HG03060 (cell line): ENCODE measurements around the gene ARL6IP4.
A peak's percentile ranks its signal among the peaks of the same experiment; 100 is the strongest.
"Not testable (repeated sequence)": the region's sequence is repeated elsewhere in the genome, so short reads cannot be mapped to it uniquely, and the experiment has no call there.

Experiments used
- ATAC-seq: cut with Tn5 transposase; IDR thresholded peaks from one replicate; pipeline ENCODE4 v1.9.1; 2021; ENCODE audit warnings: low read depth, moderate number of reproducible peaks; ENCODE audit not compliant: unreplicated experiment

The ARL6IP4 gene

DNA sequence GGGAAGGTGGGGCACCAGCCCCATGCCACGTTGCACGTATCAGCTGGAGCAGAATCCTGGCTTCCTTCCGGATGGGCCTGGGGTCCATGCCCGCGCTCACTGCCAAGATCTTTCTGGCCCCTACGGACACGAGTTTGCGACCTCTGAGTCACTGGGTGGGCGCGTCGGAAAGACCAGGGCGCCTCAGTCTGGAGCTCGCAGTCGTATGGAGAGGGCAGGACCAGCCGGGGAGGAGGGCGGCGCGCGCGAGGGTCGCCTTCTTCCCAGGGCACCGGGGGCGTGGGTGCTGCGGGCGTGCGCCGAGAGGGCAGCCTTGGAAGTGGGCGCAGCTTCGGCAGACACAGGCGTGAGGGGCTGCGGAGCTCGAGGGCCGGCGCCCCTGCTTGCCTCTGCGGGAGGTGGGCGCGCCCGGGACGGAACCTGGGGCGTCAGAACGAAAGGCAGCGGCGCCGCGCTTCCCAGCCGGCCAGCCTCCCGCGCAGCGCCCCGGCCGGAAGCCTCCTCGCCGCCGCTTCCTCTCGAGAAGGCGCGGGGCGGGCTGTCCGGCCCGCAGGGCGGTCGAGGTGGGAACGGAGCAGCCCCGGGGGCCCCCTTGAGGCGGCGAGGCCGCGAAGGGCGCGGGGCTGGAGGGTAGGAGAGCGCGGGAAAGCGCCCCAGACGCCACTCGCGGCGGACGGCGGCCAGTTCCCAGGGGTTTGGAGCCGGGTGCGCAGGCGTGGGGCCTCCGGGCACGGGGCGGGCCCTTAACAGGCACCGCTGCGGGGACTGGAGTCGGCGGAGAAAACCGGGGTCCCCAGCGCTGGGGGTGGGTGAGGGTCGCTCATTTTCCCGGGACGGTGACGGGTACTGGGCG, at the start of gene ARL6IP4:
TSS of gene ARL6IP4 (plus strand) at position 499 of the 853 bp plus-strand sequence. CDS start 459 bp downstream, outside the sequence.
- no peak for ATAC-seq

DNA sequence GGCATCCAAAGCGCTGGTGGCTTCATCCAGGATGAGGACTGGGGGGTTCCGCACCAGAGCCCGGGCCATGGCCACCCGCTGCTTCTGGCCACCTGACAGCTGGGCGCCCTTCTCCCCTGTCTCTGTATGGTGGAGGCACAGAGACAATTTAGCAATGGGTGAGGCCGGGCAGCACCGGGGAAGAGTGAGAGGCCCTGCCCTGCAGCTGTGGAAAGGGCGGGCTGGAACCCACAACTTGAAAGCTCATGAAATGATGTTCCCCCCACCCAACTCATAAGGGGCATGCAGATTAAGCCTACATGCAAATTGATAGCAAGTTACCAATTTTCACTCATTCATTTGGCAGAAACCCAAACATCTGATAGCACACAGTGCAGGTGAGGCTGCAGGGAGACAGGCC, 48.3 kb upstream of the ARL6IP4 start:
- no peak for ATAC-seq

DNA sequence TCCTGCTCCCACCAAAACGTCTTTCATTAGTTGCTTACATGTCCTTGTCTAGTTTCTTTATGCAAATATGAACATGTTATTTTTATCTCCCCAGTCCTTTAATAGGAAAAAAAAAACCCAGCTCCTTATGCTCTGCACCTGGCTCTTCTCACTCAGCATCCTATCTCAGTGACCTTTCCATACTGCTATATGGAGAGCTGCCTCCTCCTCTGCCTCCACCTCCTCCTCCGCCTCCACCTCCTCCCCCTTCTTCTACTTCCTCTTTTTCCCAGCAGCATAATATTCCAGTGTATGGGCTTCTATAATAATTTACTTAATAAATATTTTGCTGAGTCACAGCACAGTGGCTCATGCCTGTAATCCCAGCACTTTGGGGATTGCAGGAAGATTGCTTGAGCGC, 45.8 kb upstream of the ARL6IP4 start:
- no peak for ATAC-seq

DNA sequence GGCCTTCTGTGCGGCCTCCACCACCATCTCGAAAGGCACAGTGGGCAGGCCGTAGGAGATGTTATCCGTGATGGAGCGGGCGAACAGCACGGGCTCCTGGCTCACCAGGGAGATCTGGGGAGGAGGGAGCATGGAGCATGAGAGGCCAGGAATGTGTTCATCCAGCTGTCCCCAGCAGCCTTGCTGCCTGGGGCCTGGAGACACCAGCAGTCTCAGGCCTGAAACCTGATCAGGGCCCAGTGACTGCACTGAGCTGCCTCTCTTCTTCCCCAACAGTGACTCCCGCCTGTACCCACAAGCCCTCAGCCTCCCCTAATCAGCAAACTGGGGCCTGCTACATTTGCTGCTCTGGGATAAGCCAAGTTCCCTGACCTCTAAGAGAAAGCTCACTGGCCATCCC, 45.2 kb upstream of the ARL6IP4 start:
- no peak for ATAC-seq

DNA sequence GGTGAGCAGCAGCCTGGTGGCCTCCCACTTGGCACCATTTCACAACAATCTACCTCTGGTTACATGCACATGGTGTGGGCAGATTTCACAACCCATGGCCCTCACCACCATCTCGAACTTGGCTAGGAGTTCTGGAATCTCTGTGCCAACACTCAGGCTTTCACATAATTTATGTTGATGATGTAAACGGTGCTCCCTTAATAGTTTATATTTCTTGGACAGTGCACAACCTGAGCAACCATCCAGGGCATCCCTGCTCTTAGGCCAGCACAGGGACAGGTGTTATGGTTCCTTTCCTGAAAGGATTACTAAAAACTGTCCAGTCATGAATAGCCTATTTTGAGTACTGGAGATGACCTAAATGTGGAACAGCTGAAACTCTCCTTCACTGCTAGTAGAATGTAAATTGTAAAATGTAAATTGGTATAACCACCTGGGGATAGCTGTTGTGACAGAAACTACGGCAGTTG, 42.8 kb upstream of the ARL6IP4 start:
- no peak for ATAC-seq

DNA sequence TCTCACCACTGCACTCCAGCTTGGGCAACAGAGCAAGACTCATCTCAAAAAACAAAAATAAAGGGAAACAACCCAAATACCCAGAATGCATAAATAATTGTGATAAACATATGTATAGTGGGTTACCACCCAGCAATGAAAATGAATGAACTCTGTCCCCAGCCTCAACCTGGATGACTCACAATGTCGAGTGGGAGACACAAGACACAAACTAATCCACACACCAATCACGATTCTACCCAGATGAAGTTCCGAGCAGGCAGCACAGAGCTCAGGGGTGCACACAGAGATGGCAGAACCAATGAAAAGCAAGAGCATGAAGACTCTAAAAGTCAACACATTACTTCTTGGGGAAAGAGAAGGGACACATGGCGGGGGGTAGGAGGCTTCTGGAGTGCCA, 41.4 kb upstream of the ARL6IP4 start:
- no peak for ATAC-seq

DNA sequence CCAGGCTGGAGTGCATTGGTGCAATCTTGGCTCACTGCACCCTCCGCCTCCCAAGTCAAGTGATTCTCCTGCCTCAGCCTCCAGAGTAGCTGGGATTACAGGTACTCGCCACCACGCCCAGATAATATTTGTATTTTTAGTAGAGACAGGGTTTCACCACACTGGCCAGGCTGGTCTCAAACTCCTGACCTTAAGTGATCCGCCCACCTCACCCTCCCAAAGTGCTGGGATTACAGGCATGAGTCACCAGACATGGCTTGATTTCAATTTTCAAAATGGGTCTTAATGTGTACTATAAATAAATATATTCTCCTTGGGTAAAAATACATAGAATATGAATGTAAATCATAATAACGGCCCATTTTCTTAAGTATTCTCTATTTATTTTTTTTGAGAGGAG, 39.1 kb upstream of the ARL6IP4 start:
- ATAC-seq: not testable (repeated sequence)

DNA sequence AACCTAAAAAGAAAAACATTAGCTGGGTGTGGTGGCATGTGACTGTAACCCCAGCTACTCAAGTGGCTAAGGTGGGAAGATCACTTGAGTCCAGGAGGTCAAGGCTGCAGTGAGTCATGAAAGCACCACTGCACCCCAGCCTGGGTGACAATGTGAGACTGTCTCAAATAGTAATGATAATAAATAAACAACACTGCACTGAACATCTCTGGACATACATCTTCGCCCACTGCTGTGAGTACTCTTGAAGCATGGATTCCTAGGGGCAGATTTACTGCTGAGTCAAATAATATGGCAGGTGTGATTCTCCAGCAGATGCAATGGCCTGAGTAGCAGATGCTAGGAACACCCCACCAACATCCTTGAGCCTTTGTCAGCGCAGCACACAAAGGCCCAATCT, 37.8 kb upstream of the ARL6IP4 start:
- ATAC-seq: no peak

DNA sequence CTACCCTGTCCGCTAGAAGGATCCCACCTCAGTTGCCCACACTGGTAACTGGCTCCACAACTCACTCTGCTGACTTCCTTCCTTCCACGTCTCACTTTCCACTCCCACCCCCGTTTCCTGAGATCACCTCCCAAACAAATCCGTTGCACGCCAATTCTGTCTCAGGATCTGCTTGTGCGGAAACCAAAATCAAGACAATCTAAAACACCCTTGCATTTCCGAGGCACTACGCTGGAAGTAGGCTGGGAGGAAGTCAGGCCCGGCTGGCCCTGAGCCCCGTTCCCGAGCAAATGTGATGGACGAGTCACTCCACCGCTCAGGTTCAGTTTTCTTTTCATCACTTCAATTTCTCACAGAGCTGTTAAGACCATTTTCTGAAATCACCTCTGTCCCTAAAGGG, 37.3 kb upstream of the ARL6IP4 start:
- ATAC-seq: no peak

DNA sequence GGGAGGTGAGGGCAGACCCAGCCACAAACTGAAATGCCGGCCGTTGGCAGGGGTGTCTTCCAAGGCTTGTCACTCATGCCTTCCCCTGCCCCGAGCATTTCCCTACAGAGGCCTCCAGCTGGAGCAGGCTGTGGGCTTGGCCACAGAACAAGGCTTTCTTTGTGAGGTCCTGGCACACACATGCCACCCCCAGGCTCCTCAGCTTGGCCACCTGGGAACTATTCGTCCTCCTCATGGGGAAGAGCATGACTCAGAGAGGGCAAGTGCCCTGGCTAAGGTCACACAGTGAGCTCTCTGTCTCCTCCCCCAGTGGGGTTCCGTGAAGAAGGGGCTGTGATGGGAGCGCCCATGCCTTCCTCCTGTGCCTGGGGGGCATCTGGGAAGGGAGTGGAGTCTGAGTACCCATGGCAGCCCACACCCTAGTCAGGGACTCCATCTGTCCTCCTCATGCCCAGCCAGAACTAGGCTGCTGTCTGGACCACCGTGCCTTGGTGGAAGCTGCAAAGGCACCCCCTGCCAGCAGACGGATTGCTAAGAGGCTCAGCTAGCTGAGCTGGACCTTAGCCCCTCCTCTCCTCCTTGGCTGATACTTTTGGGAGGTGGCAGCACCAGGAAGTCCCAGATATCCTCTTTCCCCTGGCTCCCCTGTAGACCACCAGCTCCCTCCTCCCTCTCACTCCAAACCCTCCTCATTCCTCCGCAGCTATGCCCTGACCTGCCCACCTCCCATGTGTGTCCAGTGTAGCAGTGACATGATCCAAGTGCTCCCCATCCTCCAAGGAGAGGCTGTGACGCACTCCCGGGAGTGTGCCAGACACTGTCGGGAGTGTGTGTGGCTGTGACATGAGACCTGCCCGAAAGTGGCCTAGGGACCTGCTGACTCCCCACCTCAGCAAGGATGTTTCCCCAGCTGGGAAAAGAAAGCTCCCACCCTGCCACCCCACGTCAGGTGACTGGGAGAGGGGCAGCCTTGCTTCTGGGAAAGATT, 35.6 kb upstream of the ARL6IP4 start:
- no peak for ATAC-seq

DNA sequence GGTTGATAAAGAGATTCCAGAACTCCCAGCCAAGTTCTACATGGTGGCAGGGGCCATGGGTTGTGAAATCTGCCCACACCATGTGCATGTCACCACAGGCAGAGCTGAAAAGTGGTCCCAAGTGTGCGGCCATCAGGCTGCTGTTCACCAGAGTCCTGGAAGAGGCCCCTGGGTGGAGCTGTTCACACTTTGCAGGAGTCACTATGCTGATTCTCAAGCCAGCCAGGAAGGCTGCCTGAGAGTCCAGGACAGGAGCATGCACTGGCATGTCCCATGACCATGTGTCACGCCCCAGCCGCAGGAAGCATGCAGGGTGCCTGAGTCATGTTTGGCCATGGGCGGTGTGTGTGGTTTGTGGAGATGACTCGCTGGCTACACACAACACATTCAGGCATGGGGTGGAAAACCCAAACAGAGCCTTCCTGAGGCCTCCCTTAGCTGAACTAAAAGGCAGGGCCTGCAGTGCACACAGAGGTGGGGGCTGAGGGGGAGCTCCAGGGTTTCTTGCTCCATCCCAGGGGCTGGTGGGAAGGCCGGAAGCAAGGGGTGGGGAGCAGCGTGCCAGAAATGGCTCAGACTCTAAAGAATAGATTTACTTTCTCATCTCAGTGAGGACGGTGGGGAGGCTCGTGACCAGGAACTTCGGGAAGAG, 33.7 kb upstream of the ARL6IP4 start:
- ATAC-seq: no peak

DNA sequence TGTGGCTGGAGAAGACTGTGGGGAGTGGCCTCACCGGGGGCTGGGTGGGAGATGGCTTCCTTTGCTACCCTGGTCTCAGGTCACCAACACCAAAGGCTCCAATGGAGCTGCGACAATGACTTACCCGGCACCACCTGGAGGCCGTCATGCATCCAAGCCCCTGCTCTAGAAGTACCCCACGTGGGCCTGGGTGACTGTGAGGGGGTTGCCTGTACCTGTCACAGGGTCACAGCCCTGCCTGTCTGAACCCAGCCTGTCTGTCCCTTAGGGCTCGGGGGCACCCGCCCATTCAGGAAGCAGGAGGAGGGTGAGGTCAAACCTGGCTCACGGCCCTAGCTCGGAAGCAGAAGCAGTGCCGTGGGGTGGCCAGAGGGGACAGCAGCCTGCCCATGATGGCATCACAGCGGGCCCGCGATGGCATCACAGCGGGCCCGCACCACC, 33.1 kb upstream of the ARL6IP4 start:
- no peak for ATAC-seq

DNA sequence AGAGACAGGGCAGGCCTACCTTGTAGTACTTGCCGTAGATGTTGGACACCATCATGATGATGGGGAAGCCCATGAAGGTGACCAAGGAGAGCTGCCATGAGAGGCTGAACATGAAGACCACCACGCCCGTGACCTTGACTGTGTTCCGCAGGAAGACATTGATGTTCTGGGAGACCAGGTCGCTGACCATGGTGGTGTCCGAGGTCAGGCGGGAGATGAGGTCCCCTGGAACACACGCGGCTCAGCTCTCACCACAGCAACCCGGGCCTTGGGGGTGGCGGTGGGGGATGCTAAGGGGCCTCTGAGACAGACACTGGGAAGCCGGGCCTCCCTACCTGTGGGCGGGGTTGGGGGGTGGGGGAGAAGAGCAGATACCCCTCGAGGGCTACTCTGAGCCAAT, 31.9 kb upstream of the ARL6IP4 start:
- ATAC-seq: no peak

DNA sequence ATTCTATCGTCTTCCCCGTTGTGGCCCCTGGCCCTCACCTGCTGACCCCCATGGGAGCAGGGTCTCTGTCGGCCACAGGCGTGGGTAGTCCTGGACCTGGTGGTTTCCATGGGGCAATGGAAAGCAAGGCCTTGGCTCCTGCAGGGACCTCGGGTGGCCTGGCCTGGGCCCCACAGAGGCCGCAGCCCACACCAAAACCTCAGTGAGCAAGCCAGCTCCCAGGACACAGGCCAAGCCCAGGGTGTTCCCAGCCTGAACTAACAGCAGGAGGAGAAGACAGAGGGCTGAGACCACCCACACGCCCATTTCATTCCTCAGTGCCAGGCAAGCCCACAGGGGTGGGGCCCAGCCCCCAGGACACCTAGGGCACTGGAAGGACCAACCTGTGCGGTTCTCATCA, 31.1 kb upstream of the ARL6IP4 start:
- no peak for ATAC-seq

DNA sequence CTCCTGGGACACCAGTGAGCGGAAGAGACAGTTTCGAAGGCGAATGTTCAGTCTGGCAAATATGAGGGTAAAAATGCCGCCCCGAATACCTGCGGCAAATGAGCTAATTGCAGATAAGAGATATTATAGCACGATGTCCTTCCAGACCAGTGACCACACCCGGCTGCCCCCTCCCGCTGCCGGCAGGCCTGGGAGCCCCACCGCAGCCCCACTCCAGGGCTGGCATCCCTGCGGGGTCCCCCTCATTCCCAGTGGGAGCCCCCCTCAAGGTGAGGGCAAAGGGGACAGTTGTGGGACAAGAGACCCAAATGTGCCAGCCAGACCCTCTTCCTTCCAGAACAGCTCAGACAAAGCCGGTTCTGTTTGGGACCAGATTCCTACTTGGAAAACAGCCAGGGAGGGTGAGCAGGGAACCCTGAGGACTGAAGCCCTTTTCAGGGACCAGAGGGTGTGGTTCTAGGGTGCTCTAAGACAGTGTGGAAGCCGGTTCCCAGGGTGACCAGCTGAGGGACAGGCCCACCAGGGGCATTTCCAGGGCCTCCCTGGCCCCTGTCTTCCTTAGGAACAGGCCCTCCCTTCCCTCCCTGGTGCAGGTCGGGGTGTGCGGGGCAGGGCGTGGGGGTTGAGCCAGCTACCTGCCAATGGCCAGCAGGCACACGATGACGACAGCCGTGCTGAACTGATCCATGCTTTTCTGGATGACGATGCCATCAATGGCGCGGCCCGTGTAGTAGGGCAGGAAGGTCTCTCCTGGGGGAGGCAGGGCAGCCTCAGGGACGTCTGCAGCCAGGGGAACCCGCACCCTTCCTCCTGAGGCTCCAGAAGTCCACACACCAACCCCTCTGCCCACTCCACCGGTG, 30.4 kb upstream of the ARL6IP4 start:
- no peak for ATAC-seq

DNA sequence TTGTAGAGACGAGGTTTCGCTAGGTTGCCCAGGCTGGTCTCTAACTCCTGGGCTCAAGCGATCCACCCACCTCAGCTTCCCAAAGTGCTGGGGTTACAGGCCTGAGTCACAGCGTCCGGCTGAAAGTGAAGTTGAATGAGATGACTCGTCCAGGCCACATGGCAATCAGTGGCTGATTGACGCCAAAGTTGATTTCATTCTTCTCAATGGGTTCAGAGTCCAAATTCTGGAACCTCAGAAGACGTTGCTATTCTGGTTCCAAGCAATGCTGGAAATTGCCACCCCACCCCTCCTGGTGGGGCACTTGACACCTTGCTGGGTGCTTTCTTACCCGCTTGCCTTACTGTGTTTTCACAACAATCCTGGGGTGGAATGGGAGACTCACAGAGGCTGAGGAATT, 29.1 kb upstream of the ARL6IP4 start:
- ATAC-seq: no peak

DNA sequence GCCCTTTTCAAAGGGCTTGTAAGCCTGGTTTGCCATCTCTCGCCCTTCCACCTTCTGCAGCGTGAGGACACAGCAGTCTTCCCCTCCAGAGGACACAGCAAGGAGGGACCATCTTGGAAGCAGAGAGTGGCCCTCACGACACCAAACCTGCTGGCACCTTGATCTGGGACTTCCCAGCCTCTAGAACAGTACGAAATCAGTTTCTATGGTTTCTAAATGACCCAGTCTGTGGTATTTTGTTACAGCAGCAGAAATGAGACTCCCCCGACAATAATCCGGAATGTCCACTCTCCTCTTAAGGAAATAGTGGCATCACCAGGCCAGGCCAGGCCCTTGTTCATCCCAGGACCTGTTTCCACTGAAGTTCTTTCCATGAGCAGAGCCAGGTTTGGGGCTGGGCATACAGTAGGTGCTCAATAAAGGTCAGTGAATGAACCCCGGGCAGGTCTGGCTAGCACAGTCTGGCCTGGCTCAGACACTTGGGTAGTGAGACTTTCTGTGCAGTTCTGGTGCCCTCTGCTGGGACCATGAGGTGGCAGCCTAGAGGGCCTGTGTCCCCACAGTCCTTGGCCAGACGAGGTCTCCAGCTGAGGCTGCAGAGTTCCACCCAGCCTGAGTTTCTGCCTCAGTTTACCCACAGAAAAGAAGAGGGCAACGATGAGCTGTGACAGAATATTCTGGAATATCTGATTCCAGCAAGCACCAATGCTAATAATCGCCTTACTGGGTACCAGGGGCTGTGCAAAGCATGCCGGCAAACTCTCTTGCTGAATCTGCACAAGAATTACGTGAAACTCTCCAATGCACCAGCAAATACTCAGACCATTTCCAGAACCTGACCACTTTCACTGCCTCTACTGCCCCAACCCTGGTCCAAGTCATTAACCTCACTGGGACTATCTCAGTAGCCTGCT, 28.2 kb upstream of the ARL6IP4 start:
- ATAC-seq: peak; percentile 49

DNA sequence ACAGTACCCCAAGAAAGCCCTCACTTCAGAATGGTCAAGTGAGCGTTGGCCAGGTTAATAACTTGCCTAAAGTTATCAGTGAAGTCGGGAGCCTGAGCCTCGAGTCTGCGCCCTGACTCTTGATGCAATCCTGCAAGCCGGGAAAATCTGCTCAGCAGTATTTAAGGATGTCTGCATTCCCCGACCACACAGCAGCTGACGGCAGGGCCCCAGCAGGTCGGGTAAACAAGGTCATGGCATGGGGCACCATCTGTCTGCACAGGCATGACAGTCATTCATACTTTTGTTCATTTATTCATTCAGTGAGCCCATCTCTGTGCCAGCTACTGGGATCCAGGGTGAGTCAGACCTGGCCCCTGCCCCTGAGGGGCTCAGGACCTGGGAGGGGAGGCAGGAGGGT, 25.3 kb upstream of the ARL6IP4 start:
- no peak for ATAC-seq

DNA sequence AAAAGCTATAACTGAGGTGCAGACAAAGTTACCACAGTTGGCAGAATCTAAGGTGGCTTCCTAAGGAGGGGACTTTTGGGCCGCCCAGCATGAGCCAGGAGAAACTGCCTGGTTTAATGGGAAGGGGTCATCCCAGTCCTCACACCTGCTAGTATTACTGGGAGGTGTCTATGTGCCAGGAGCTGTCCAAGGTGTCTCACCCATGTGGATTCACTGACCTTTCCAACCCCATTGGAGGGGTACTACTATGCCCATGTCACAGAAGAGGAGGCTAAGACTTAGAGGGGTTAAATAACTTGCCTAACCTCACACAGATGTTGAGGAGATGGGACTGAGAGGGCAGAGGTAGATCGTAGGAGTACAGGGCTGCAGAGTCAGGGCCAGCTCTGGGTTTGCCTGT, 24.4 kb upstream of the ARL6IP4 start:
- ATAC-seq: no peak
